IPS-15b (cell line): ENCODE results near the gene MT1A.

Experiments used
- H3K27me3 ChIP-seq: one replicate; pipeline ENCODE4 v1.6.1; 2013; ENCODE audit warnings: low read length; ENCODE audit not compliant: control insufficient read depth, insufficient read depth
- H3K36me3 ChIP-seq: one replicate; pipeline ENCODE4 v1.6.1; 2013; ENCODE audit warnings: low read length; ENCODE audit not compliant: control insufficient read depth, insufficient read depth
- H3K4me1 ChIP-seq: one replicate; pipeline ENCODE4 v1.6.1; 2013; ENCODE audit warnings: mild to moderate bottlenecking, low read length; ENCODE audit not compliant: control insufficient read depth, insufficient read depth
- H3K4me3 ChIP-seq: one replicate; pipeline ENCODE4 v1.5.1; 2013; ENCODE audit warnings: low read depth, low read length
- H3K9ac ChIP-seq: one replicate; pipeline ENCODE4 v1.6.1; 2013; ENCODE audit warnings: low read depth, mild to moderate bottlenecking, low read length
- H3K9me3 ChIP-seq: one replicate; pipeline ENCODE4 v1.6.1; 2013; ENCODE audit warnings: mild to moderate bottlenecking, low read length; ENCODE audit not compliant: control insufficient read depth, insufficient read depth

The MT1A gene

DNA sequence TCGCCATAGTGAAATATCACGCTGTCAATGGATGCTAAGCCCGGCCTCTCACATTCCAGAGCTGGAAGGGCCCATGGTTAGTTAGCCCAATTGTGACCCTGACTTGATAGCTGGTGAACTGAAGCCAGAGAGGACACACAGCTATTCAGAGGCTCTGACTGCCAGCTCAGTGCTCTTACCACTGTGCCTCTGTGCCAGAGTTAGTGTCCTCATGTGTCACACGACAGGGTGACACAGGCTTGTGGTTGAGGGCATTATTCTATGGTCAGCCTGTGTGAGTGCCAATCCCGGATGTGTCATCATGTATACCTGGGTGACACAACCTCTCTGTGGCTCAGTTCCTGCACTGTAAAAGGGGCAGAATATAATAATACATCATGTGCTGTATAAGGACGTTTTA is 41.4 kb downstream of the MT1A start:
- Histone ChIP-seq H3K27me3 (peaks cover 69% of the 10 kb centered on the region), H3K9me3 (no peaks in the 10 kb centered on the region), H3K4me3 (no peak overlapping the region), H3K4me1 (peaks cover 15% of the 10 kb centered on the region), H3K36me3 (no peaks in the 10 kb centered on the region), H3K9ac (no peak overlapping the region)

GRCh38 chr16:56681939-56682702 is 43.7 kb downstream of the MT1A start, which contains the start of gene MT1X:
Gene MT1X (plus strand): TSS chr16:56682470. CDS start chr16:56682541, 71 bp downstream.
- Histone ChIP-seq H3K36me3 (no peaks in the 10 kb centered on the region), H3K4me1 (peaks cover 10% of the 10 kb centered on the region), H3K27me3 (peaks cover 52% of the 10 kb centered on the region), H3K9me3 (no peaks in the 10 kb centered on the region), H3K9ac (peak within 1 kb of the TSS; percentile 79), H3K4me3 (peak within 1 kb of the TSS; percentile 89)

GRCh38 chr16:56682703-56683397 is 44.4 kb downstream of the MT1A start:
- Histone ChIP-seq H3K27me3 (peaks cover 47% of the 10 kb centered on the region), H3K36me3 (no peaks in the 10 kb centered on the region), H3K4me3 (peak overlapping the region; percentile 89), H3K9me3 (no peaks in the 10 kb centered on the region), H3K4me1 (peaks cover 9% of the 10 kb centered on the region), H3K9ac (peak overlapping the region; percentile 79)

GRCh38 chr16:56683424-56684172 is 45.1 kb downstream of the MT1A start:
- H3K4me3 ChIP-seq, result peak overlapping the region; percentile 89
- H3K4me1 ChIP-seq, result peaks cover 9% of the 10 kb centered on the region
- H3K9me3 ChIP-seq, result no peaks in the 10 kb centered on the region
- H3K9ac ChIP-seq, result no peak overlapping the region
- no peaks in the 10 kb centered on the region for H3K36me3 ChIP-seq
- H3K27me3 ChIP-seq, result peaks cover 45% of the 10 kb centered on the region

GRCh38 chr16:56684256-56684925 is 45.9 kb downstream of the MT1A start:
- Histone ChIP-seq H3K9ac (no peak overlapping the region), H3K36me3 (no peaks in the 10 kb centered on the region), H3K4me3 (no peak overlapping the region), H3K4me1 (peaks cover 9% of the 10 kb centered on the region), H3K27me3 (peaks cover 38% of the 10 kb centered on the region), H3K9me3 (no peaks in the 10 kb centered on the region)

GRCh38 chr16:56684926-56685590 is 46.6 kb downstream of the MT1A start:
- H3K36me3 ChIP-seq, result no peaks in the 10 kb centered on the region
- H3K4me3 ChIP-seq, result no peak overlapping the region
- H3K27me3 ChIP-seq, result peaks cover 31% of the 10 kb centered on the region
- H3K9me3 ChIP-seq, result no peaks in the 10 kb centered on the region
- no peak overlapping the region for H3K9ac ChIP-seq
- peaks cover 9% of the 10 kb centered on the region for H3K4me1 ChIP-seq

GRCh38 chr16:56686758-56687157 is 48.3 kb downstream of the MT1A start:
- H3K9me3 ChIP-seq, result no peaks in the 10 kb centered on the region
- no peaks in the 10 kb centered on the region for H3K36me3 ChIP-seq
- no peak overlapping the region for H3K4me3 ChIP-seq
- no peak overlapping the region for H3K9ac ChIP-seq
- peaks cover 14% of the 10 kb centered on the region for H3K27me3 ChIP-seq
- H3K4me1 ChIP-seq, result peaks cover 9% of the 10 kb centered on the region

DNA sequence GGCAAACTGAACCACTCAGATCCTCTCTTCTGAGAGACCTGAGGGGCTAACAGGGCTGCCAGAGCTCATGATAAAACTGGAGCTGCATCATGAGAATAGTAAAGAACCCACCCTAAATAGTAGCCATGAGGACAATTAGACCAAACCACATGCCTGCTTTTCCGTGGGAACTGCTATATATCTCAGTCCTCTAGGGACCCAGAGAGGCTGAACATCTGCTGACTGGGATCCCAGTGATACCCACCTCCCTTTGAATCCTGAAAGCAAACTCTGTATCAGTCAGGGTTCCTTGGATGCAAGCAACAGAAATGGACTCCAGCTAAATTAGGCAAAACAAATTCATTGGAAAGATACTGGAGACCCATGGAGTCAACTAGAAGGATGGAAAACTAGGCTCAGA is 50.3 kb downstream of the MT1A start:
- no peaks in the 10 kb centered on the region for H3K36me3 ChIP-seq
- H3K9ac ChIP-seq, result no peak overlapping the region
- no peaks in the 10 kb centered on the region for H3K27me3 ChIP-seq
- H3K4me1 ChIP-seq, result no peaks in the 10 kb centered on the region
- no peak overlapping the region for H3K4me3 ChIP-seq
- H3K9me3 ChIP-seq, result no peaks in the 10 kb centered on the region

DNA sequence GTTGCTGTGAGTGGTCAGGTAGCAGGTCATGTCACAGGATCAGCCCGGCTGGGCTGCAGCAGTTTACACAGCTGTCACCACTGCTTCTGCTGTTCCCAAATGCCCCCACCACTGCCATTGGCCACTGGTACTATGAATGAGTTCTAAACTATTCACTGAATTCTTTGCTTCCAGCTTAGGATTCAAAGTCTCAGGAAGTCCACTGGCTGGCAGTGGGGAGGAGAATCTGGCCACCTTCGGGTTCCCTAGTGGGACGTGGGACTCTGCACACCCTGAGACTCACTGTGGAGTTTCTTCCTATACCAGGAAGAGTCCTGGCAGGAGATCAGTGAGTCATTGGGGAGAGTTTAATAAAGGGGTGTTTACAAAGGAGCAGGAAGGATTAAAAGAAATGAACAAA is 50.7 kb downstream of the MT1A start:
- Histone ChIP-seq H3K9me3 (no peaks in the 10 kb centered on the region), H3K4me1 (no peaks in the 10 kb centered on the region), H3K4me3 (no peak overlapping the region), H3K27me3 (no peaks in the 10 kb centered on the region), H3K36me3 (no peaks in the 10 kb centered on the region), H3K9ac (no peak overlapping the region)
